Breast epithelium (tissue), 3 donors: ENCODE results near the gene ILK.

Source experiments
- CTCF ChIP-seq, 3 donors: fragments of 450-650 bp; IDR thresholded peaks; one replicate each; pipeline ENCODE4 v1.5.1; 2016 to 2017; ENCODE audit warnings: antibody characterized with exemption in 3 of 3, mild to moderate bottlenecking in 3 of 3, moderate library complexity in 3 of 3
- POLR2A ChIP-seq: fragments of 450-650 bp; IDR thresholded peaks from one replicate; pipeline ENCODE4 v1.6.1; 2016; ENCODE audit warnings: antibody characterized with exemption, mild to moderate bottlenecking, moderate library complexity

- TF ChIP-seq CTCF (IDR thresholded peaks at IDR 0.05) (no peak), POLR2A (no peak)
Measured at GRCh38 chr11:6587360-6587953, 16.1 kb upstream of the ILK start.
